ENCODE measurements around the gene NFYC. TPM values are rescaled to one million over a fixed set of nuclear protein-coding genes. Genes with fewer than 3 reads are reported as not detected.
A peak's percentile ranks its signal among the peaks of the same experiment; 100 is the strongest.

The NFYC gene
- total and polyA plus RNA-seq, 2 experiments from 2014 or later: 124 to 149 TPM

GRCh38 chr1:40753142-40753882 lies 61.8 kb downstream of the NFYC start:
- Histone ChIP-seq H3K36me3 (peaks cover 81% of the 10 kb centered on the region), H3K27me3 (no peaks in the 10 kb centered on the region), H3K9me3 (ENCODE audit: low read depth) (no peaks in the 10 kb centered on the region), H3K27ac (no peak overlapping the region), H3K4me3 (no peak overlapping the region), H3K4me1 (ENCODE audit: low read depth) (no peaks in the 10 kb centered on the region)
- TF ChIP-seq CTCF (IDR thresholded peaks at IDR 0.05; ENCODE audit: low read depth, low read length): no peak
- no peak for DNase-seq (ENCODE audit: low read depth in 1 of 2, low spot score in 1 of 2)

- Histone ChIP-seq H3K27ac (peak overlapping the region; percentile 38), H3K27me3 (no peaks in the 10 kb centered on the region), H3K36me3 (peaks cover 85% of the 10 kb centered on the region), H3K9me3 (ENCODE audit: low read depth) (no peaks in the 10 kb centered on the region), H3K4me3 (no peak overlapping the region), H3K4me1 (ENCODE audit: low read depth) (no peaks in the 10 kb centered on the region)
- no peak for TF ChIP-seq CTCF (IDR thresholded peaks at IDR 0.05; ENCODE audit: low read depth, low read length)
- no peak for DNase-seq (ENCODE audit: low read depth in 1 of 2, low spot score in 1 of 2)
Observed at GRCh38 chr1:40754201-40754600, 62.7 kb downstream of the NFYC start.

- Histone ChIP-seq H3K4me3 (no peak overlapping the region), H3K36me3 (peaks cover 86% of the 10 kb centered on the region)
- TF ChIP-seq CTCF (IDR thresholded peaks at IDR 0.05; ENCODE audit: low read depth, low read length): no peak
Observed at GRCh38 chr1:40755067-40755466, 63.6 kb downstream of the NFYC start.

GRCh38 chr1:40756523-40756922 lies 65.0 kb downstream of the NFYC start:
- Histone ChIP-seq H3K4me1 (ENCODE audit: low read depth) (no peaks in the 10 kb centered on the region), H3K36me3 (peaks cover 91% of the 10 kb centered on the region), H3K9me3 (ENCODE audit: low read depth) (no peaks in the 10 kb centered on the region), H3K4me3 (no peak overlapping the region), H3K27ac (no peak overlapping the region), H3K27me3 (no peaks in the 10 kb centered on the region)
- no peak for DNase-seq (ENCODE audit: low read depth in 1 of 2, low spot score in 1 of 2)
- TF ChIP-seq CTCF (IDR thresholded peaks at IDR 0.05; ENCODE audit: low read depth, low read length): no peak

More at GRCh38 chr1:40755067-40755466, 63.6 kb downstream of the NFYC start:
- Histone ChIP-seq H3K4me1 (ENCODE audit: low read depth) (no peaks in the 10 kb centered on the region), H3K27ac (peak overlapping the region; percentile 38), H3K9me3 (ENCODE audit: low read depth) (no peaks in the 10 kb centered on the region), H3K27me3 (no peaks in the 10 kb centered on the region)
- peak in 1 of 2 donors; percentile 73 for DNase-seq (ENCODE audit: low read depth in 1 of 2, low spot score in 1 of 2)

GRCh38 chr1:40757084-40757483 lies 65.6 kb downstream of the NFYC start:
- no peaks in the 10 kb centered on the region for H3K4me1 ChIP-seq (ENCODE audit: low read depth)

More at GRCh38 chr1:40757084-40757483, 65.6 kb downstream of the NFYC start:
- no peaks in the 10 kb centered on the region for H3K9me3 ChIP-seq (ENCODE audit: low read depth)
- H3K36me3 ChIP-seq: peaks cover 91% of the 10 kb centered on the region
- no peak for DNase-seq (ENCODE audit: low read depth in 1 of 2, low spot score in 1 of 2)
- no peak overlapping the region for H3K4me3 ChIP-seq
- TF ChIP-seq CTCF (IDR thresholded peaks at IDR 0.05; ENCODE audit: low read depth, low read length): no peak
- H3K27ac ChIP-seq: peak overlapping the region; percentile 49
- H3K27me3 ChIP-seq: no peaks in the 10 kb centered on the region
